AG20443 (cell line): ENCODE measurements around the gene PKD1L1.
"Not testable (repeated sequence)": the region's sequence is repeated elsewhere in the genome, so short reads cannot be mapped to it uniquely, and the experiment has no call there.

Experiments
- DNase-seq: peaks from one replicate; pipeline ENCODE4 v3.0.0; 2012; ENCODE audit warnings: low spot score, mixed read lengths

PKD1L1 gene

DNA sequence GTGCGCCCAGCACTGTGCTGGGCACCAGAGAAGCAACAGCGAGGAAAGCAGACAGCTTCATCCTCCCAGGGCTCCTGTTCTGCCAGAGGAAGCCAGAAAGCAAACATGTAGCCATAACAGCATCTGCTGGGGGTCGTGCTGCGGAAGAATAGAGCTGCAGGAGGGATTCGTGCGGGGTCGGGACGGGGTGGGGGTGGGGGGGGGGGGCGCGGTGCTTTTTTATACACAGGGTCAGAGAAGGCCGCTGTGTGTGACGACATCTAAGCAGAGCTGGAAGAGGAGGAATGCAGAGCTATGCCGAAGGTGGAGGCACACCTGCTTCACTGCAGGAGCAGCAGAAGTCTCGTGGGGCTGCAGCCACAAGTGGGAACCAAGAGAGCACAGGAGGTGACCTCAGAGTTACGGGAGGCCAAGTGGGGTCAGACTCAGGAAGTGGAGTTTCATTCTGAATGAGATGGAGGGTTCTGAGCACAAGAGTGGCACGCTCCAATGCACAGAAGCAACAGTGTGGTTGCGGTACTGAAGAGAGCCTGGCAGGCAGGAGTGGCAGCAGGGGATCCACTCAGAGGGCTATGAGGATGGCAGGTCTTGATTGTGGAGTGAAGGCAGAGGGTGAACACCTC is 11.1 kb downstream of the PKD1L1 start:
- no peak for DNase-seq

DNA sequence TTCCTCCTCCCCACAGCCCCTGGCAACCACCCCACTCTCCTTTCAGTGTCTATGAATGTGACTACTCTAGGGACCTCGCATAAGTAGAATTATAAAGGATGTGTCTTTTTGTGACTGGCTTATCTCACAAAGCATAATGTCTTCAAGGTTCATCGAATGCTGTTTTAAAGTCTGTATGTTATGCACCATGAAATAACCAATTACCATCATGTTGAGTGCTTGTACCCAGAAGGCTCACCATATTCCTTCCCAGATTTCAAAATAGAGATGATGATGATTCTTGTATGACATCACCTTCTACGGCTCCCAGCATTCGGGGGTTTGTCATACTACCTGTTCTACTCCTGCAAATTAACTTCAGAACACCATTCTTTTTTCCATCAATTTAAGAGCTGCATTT is 11.9 kb downstream of the PKD1L1 start:
- DNase-seq = no peak

DNA sequence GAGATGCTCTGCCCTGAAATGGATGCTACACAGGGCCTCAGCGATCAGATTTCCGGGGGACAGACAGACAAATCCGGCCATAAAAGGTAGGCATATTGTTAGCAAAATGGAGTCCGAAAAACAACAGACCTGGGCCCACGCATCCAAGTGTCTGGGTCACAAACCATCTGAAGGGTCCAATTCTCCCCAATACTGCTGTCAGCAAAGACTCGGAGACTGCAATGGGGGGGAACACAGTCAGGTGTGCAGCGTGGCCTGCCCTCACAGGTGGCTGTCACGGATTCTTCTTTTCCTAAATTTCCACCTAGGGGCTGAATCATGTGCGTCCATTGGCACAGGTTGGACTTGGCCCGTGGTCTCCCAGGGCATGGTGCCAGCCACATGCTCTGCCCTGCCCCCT is 12.9 kb downstream of the PKD1L1 start:
- no peak for DNase-seq

DNA sequence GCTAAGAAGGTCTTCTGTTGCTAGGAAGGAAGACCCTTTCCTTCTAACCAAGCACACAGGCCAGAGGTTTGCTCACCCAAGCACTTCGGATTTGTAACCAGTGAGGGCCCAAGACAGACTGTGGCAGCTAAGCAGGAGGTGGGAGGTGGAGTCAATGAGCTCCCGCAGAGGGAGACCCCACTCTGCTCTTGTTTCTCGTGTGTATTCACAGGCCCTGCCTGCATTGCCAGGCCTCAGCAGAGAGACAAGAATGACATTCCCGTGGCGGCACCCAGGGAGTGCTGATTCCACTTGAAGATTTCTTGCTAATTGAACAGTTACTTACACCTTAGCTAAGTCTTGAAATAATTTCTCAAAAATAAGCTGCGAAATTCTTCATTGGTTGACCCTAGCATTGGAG is 13.4 kb downstream of the PKD1L1 start:
- no peak for DNase-seq

DNA sequence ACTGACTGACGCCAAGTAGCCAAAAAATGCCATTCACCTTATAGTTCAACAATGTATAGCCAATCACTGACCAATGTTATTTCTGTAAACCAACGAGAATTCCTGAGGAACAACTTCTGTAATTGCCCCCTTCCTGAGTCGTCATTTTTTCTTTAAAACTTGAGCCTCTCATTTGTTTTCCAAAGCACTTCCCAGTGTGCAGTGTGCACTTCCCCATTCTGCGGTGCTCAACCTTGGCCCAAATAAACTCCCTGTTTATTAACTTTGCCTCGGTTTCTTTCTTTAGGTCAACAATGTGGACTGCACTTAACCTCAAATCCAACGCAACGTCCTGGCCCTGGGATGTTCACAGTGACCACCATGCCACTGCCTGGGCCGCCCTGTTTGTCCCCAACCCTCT is 15.1 kb downstream of the PKD1L1 start:
- DNase-seq = no peak

- no peak for DNase-seq
These were observed 15.7 kb downstream of the PKD1L1 start for GRCh38 chr7:47932466-47933037.

- peak; percentile 76 for DNase-seq
These were observed 16.2 kb downstream of the PKD1L1 start for GRCh38 chr7:47932016-47932415.

GRCh38 chr7:47931005-47932004 is 17.0 kb downstream of the PKD1L1 start:
- peak; percentile 46 for DNase-seq

DNA sequence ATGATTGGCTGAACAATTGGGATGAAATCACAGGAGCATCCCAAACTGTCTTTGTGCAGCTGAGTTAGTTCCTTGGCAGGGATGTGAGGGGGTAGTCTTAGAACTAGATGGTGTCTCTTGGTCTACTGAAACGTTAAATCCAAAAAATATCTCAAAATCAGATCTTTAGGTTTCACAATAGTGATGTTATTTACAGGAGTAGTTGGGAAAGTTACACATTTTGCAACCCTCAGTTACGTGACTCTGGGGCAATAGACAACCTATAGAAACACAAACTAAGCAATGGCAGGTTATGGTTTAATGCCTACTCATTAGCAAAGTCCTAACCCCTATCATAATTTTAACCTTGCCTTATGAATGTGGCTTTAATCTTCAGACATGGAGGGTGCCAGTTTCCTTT is 24.0 kb downstream of the PKD1L1 start:
- no peak for DNase-seq

GRCh38 chr7:47923081-47923875 is 25.0 kb downstream of the PKD1L1 start:
- DNase-seq = not testable (repeated sequence)

DNA sequence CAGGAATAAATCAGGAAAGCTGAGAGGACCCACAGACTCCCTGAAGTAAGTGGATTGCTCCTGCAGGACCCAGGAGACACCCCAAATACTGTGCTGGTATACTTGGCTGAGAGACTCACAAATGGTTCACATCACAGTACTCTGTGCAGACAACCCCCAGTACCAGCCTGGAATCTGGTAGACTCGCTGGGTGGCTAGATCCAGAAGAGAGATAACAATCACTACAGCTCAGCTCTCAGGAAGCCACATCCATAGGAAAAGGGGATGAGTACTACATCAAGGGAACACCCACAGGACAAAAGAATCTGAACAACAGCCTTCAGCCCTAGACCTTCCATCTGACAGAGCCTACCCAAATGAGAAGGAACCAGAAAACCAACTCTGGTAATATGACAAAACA is 31.8 kb downstream of the PKD1L1 start:
- not testable (repeated sequence) for DNase-seq

DNA sequence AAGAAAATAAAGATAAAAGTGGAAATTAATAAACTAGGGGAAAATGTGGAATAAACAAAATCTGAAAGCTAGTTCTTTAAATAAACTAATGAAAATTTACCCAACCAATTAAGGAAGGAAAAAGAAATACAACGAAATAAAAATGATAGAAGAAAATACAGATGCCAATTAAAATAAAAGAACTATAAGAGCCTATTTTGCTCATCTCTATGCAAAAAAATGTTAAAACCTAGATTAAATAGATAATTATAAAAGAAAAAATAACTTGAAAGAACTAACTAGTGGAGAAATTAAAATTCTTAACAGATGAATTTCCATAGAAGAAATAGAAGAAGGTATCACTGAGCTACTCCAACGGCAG is 32.7 kb downstream of the PKD1L1 start:
- no peak for DNase-seq

DNA sequence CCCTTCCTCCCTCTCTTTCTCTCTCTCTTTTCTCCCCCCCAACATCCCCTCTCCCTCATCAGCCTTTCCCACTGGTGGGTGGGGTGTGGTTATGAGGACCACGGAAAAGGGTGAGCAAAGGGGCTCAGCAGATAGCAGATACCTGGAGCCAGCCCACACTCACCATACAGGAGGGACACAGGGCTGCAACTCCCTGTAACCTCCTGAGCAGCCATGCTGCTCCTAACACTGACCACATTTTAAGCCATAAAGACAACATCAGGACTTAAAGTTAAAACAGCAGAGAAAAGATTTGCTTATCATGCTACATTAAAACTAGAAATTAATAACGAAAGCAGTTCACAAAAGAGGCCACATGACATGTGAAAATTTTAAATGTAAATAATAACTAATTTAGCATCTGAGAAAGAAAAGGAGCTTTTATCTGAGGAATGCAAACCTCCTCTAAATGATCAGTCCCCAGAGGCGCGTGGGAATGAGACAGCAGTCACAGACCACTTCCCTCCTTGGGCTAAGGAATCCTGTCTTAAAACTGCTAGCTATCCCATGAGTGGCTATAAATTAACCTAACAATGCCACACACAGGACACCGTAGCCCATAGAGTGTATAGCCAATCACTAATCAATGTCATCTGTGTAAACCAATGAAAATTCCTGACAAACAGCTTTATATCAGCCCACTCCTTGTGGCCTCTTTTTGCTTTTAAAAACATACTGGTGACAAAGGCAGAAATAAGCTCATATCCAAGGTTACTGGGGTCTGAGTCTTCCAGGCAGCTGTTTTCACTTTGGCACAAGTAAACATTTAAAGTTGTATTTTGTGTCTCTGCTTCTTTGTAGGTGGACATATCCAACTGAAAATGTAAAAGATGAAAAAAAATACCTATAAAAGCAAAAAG is 33.3 kb downstream of the PKD1L1 start:
- DNase-seq = peak; percentile 53

DNA sequence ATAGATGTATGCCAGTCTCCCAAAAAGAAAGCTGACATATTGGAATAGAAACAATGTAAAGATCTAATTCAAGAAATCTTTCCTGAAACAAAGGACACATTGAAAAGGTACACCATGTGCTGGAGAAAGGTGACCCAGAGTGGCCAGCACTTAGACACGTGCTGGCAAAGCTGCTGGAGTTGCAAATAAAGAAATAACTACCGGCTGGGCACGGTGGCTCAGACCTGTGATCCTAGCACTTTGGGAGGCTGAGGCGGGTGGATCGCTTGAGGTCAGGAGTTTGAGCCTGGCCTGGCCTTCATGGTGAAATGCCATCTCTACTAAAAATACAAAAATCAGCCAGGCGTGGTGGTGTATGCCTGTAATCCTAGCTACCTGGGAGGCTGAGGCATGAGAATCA is 35.9 kb downstream of the PKD1L1 start:
- no peak for DNase-seq

GRCh38 chr7:47908720-47909119 is 39.5 kb downstream of the PKD1L1 start:
- DNase-seq = no peak

DNA sequence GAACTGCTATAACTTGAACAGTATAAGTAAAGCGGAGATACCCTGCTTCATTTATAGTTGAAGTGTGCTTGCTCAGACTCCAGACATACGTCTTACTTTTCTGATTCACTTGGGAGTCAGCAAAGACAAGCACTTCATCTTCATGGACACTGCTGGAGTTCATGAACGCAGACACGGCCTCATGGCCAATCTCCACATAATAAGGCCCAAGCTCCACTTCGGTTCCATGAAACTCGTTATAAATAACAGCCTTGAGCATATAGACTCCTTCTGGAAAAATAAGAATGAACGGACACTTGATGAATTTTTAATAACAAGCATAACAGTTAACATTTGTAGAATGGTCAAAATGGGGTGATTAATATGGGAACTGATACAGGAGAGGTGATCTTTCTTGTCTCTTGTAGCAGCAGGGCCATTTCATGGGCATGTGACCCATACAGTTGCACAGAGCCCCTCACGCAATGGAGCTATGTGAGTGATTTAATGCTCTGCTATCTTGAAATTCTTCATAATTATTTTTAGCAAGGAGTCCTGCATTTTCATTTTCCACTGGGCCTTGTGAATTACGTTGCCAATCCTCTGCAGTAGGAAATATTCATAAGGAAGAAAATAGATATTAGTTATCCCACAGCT is 40.2 kb downstream of the PKD1L1 start:
- no peak for DNase-seq

- DNase-seq = no peak
These were observed 41.4 kb downstream of the PKD1L1 start for GRCh38 chr7:47906883-47907282.

DNA sequence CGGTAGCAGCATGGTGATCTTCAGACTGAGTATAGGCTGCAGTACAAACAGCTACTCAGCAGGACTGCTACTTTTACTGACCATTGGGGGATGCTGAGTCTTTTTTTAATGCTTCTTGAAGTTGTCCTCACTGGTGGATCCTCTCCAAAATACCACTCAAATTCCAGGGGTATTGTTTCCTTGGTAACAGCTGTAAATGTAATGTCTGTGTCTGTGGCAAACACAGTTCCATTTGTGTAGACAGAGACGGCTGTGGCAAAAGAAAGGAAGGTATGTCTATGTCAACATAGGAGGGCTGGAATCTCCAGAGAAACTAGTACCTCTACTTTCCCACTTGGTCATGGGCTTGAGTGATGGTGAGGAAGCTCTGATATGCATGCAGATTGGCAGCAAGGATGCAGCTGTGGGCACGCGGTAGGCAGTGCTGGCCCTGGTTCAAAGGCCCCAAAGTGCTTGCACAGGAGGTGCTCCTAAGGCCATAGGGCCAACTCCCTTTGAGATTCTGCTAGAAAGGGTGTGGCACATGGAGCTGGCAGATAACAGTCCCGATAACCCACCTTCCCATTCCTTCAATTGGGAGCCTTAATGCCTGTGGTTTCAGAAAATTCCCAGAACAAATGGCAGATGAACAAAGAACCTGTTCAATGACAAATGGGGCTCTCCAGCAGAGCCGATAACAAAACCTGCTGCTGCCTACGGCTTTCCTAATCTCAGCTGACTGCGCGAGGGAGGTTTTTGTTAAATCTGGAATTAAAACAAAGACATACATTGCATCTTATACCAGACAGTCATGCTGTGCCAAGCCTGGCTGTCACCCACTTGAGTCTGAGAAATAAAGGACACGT is 43.0 kb downstream of the PKD1L1 start:
- no peak for DNase-seq

- DNase-seq = no peak
These were observed 46.3 kb downstream of the PKD1L1 start for GRCh38 chr7:47902013-47902412.

- DNase-seq = no peak
These were observed 46.7 kb downstream of the PKD1L1 start for GRCh38 chr7:47901542-47901941.
